ENCODE results near the gene DNAH6.

GRCh38 chr2:84491256-84491655 is 25.0 kb upstream of the DNAH6 start:
- no peak for TF ChIP-seq CTCF (IDR thresholded peaks at IDR 0.05 in 2 of 3, conservative IDR thresholded peaks at IDR 0.05 in 1 of 3; ENCODE audit: insufficient read depth in 2 of 3, low read depth in 1 of 3, low read length in 3 of 3)
- TF ChIP-seq POLR2A (conservative IDR thresholded peaks at IDR 0.05) = no peak
- no peak for TF ChIP-seq RFX5 (IDR thresholded peaks at IDR 0.05; ENCODE audit: low read depth, low read length)
- TF ChIP-seq SMC3 (conservative IDR thresholded peaks at IDR 0.05; ENCODE audit: insufficient read depth, low read depth, low read length) = no peak
- TF ChIP-seq USF2 (CRISPR knock-in tag; IDR thresholded peaks at IDR 0.05) = no peak
- TF ChIP-seq USF1 (CRISPR knock-in tag; IDR thresholded peaks at IDR 0.05) = no peak
- no peak for TF ChIP-seq MTF1 (CRISPR knock-in tag; IDR thresholded peaks at IDR 0.05; ENCODE audit: borderline replicate concordance)
- TF ChIP-seq RUNX1 (IDR thresholded peaks at IDR 0.05; ENCODE audit: low read depth) = no peak
- TF ChIP-seq KDM4B (IDR thresholded peaks at IDR 0.05; ENCODE audit: borderline replicate concordance in 2 of 2, low read depth in 1 of 2) = no peak
